Mammary epithelial cell (primary cell): ENCODE data around the gene AKR1A1.

Source experiments
- CTCF ChIP-seq, 2 donors: IDR thresholded peaks in 1 of 2; conservative IDR thresholded peaks in 1 of 2; 2 replicates each; pipeline ENCODE4 v1.5.1; 2011 to 2012; ENCODE audit warnings: inconsistent platforms in 2 of 2, low read length in 2 of 2, mild to moderate bottlenecking in 2 of 2, control low read depth in 1 of 2, low read depth in 1 of 2; ENCODE audit not compliant: insufficient read depth in 1 of 2; ENCODE audit errors: extremely low read depth in 1 of 2
- EZH2 ChIP-seq: IDR thresholded peaks from 2 replicates; pipeline ENCODE4 v1.6.1; 2012; ENCODE audit warnings: low read length, inconsistent platforms, borderline replicate concordance

- TF ChIP-seq CTCF (conservative IDR thresholded peaks at IDR 0.05 in 1 of 2, IDR thresholded peaks at IDR 0.05 in 1 of 2; ENCODE audit: extremely low read depth in 1 of 2, insufficient read depth in 1 of 2, low read depth in 1 of 2, low read length in 2 of 2) (no peak), EZH2 (no peak)
Observed at GRCh38 chr1:45608175-45609156, 57.8 kb downstream of the AKR1A1 start.
